WTC11 (cell line): ENCODE results near the gene GRIA4. TPM values are rescaled to one million over a fixed set of nuclear protein-coding genes. Genes with fewer than 3 reads are reported as not detected.

Experiments
- ATAC-seq: fragments of 200-7000 bp; cut with Tn5 transposase; 2 replicates; pipeline ENCODE4 v1.10.0; 2021; ENCODE audit warnings: mild to moderate bottlenecking, moderate library complexity
- CTCF ChIA-PET: fragments of 300-600 bp; sonication (Branson Sonifier 250); formaldehyde crosslinking; loops from one replicate; lab custom pipeline; 2021; ENCODE audit warnings: antibody characterized with exemption; lab: Charles Lee
- POLR2A ChIA-PET: fragments of 350-600 bp; sonication (Branson Sonifier 250); formaldehyde crosslinking; loops from one replicate; lab custom pipeline; 2021; ENCODE audit warnings: antibody characterized with exemption; lab: Charles Lee
- DNase-seq: peaks from one replicate; pipeline ENCODE4 v3.0.0; 2021; ENCODE audit warnings: low spot score
- H3K27ac Mint-ChIP-seq: 2 replicates; pipeline ENCODE4 v1.8.0; 2021; ENCODE audit warnings: mixed read lengths
- H3K27me3 Mint-ChIP-seq: 2 replicates; pipeline ENCODE4 v1.8.0; 2021; ENCODE audit warnings: low read depth, mild to moderate bottlenecking, moderate library complexity, mixed read lengths
- H3K36me3 Mint-ChIP-seq: 2 replicates; pipeline ENCODE4 v1.8.0; 2021; ENCODE audit warnings: mixed read lengths
- H3K4me1 Mint-ChIP-seq: 2 replicates; pipeline ENCODE4 v1.8.0; 2022; ENCODE audit warnings: mixed read lengths
- H3K4me3 Mint-ChIP-seq: 2 replicates; pipeline ENCODE4 v1.8.0; 2021; ENCODE audit warnings: mild to moderate bottlenecking, moderate library complexity, mixed read lengths
- H3K9me3 Mint-ChIP-seq: 2 replicates; pipeline ENCODE4 v1.8.0; 2021; ENCODE audit warnings: mixed read lengths
- ARID4B ChIP-seq: sonication (generic); formaldehyde crosslinking; IDR thresholded peaks from 2 replicates; pipeline ENCODE4 v1.8.0; 2023; ENCODE audit warnings: missing genetic modification reagents, mild to moderate bottlenecking, borderline replicate concordance
- ATF3 ChIP-seq: sonication (generic); formaldehyde crosslinking; conservative IDR thresholded peaks from 2 replicates; pipeline ENCODE4 v1.8.1; 2022; ENCODE audit warnings: mild to moderate bottlenecking, missing genetic modification reagents
- CTCF ChIP-seq: fragments of 200-600 bp; IDR thresholded peaks from 2 replicates; pipeline ENCODE4 v1.8.0; 2022; ENCODE audit warnings: antibody characterized with exemption
- E2F4 ChIP-seq: sonication (generic); formaldehyde crosslinking; IDR thresholded peaks from 2 replicates; pipeline ENCODE4 v1.8.1; 2022; ENCODE audit warnings: low read depth, mild to moderate bottlenecking, moderate library complexity, missing genetic modification reagents, borderline replicate concordance
- ESRRA ChIP-seq: sonication (generic); formaldehyde crosslinking; IDR thresholded peaks from 2 replicates; pipeline ENCODE4 v1.8.1; 2022; ENCODE audit warnings: mild to moderate bottlenecking, missing genetic modification reagents, borderline replicate concordance
- FOXJ3 ChIP-seq: sonication (generic); formaldehyde crosslinking; IDR thresholded peaks from 2 replicates; pipeline ENCODE4 v1.9.0; 2021; ENCODE audit warnings: missing genetic modification reagents, mild to moderate bottlenecking, borderline replicate concordance
- GABPB1 ChIP-seq: sonication (generic); formaldehyde crosslinking; IDR thresholded peaks from 2 replicates; pipeline ENCODE4 v1.8.1; 2023; ENCODE audit warnings: mild to moderate bottlenecking, missing genetic modification reagents
- GRHL2 ChIP-seq: fragments of 250-450 bp; sonication (Bioruptor Pico); IDR thresholded peaks from 2 replicates; pipeline ENCODE4 v1.8.0; 2022; ENCODE audit warnings: mild to moderate bottlenecking, moderate library complexity; ENCODE audit not compliant: insufficient replicate concordance, severe bottlenecking
- IRF2 ChIP-seq: sonication (generic); formaldehyde crosslinking; IDR thresholded peaks from 2 replicates; pipeline ENCODE4 v1.8.0; 2022; ENCODE audit warnings: low read depth, missing genetic modification reagents, borderline replicate concordance
- NR1H2 ChIP-seq: sonication (generic); formaldehyde crosslinking; IDR thresholded peaks from 2 replicates; pipeline ENCODE4 v1.9.0; 2021; ENCODE audit warnings: mild to moderate bottlenecking, moderate library complexity, missing genetic modification reagents
- OVOL2 ChIP-seq: fragments of 250-450 bp; sonication (Bioruptor Pico); IDR thresholded peaks from 2 replicates; pipeline ENCODE4 v1.9.0; 2021; ENCODE audit warnings: mild to moderate bottlenecking, borderline replicate concordance
- RELA ChIP-seq: sonication (generic); formaldehyde crosslinking; IDR thresholded peaks from 2 replicates; pipeline ENCODE4 v1.8.1; 2022; ENCODE audit warnings: missing genetic modification reagents, mild to moderate bottlenecking, borderline replicate concordance
- RORB ChIP-seq: fragments of 250-450 bp; sonication (Bioruptor Pico); IDR thresholded peaks from 2 replicates; pipeline ENCODE4 v1.9.0; 2021; ENCODE audit warnings: mild to moderate bottlenecking
- SP1 ChIP-seq: sonication (generic); formaldehyde crosslinking; conservative IDR thresholded peaks from 2 replicates; pipeline ENCODE4 v1.8.1; 2022; ENCODE audit warnings: missing genetic modification reagents
- TCF7 ChIP-seq: sonication (generic); formaldehyde crosslinking; IDR thresholded peaks from 2 replicates; pipeline ENCODE4 v1.8.0; 2022; ENCODE audit warnings: mild to moderate bottlenecking, low read depth, missing genetic modification reagents, moderate library complexity
- TEAD4 ChIP-seq: sonication (generic); formaldehyde crosslinking; IDR thresholded peaks from 2 replicates; pipeline ENCODE4 v1.8.0; 2022; ENCODE audit warnings: mild to moderate bottlenecking, missing genetic modification reagents
- TP53 ChIP-seq: sonication (generic); formaldehyde crosslinking; IDR thresholded peaks from 2 replicates; pipeline ENCODE4 v1.8.1; 2023; ENCODE audit warnings: mild to moderate bottlenecking, missing genetic modification reagents
- USF2 ChIP-seq: sonication (generic); formaldehyde crosslinking; IDR thresholded peaks from 2 replicates; pipeline ENCODE4 v1.8.1; 2023; ENCODE audit warnings: mild to moderate bottlenecking, missing genetic modification reagents, moderate library complexity
- ZNF121 ChIP-seq: sonication (generic); formaldehyde crosslinking; IDR thresholded peaks from 2 replicates; pipeline ENCODE4 v1.8.0; 2023; ENCODE audit warnings: missing genetic modification reagents
- ZNF281 ChIP-seq: sonication (generic); formaldehyde crosslinking; IDR thresholded peaks from 2 replicates; pipeline ENCODE4 v1.8.0; 2023; ENCODE audit warnings: mild to moderate bottlenecking, missing genetic modification reagents
- ZNF317 ChIP-seq: sonication (generic); formaldehyde crosslinking; IDR thresholded peaks from 2 replicates; pipeline ENCODE4 v1.8.1; 2023; ENCODE audit warnings: low read depth, mild to moderate bottlenecking, moderate library complexity, missing genetic modification reagents, borderline replicate concordance
- ZNF671 ChIP-seq: fragments of 250-450 bp; sonication (Bioruptor Pico); IDR thresholded peaks from 2 replicates; pipeline ENCODE4 v1.8.0; 2021; ENCODE audit warnings: mild to moderate bottlenecking
- ZSCAN18 ChIP-seq: fragments of 250-450 bp; sonication (Bioruptor Pico); IDR thresholded peaks from 2 replicates; pipeline ENCODE4 v2.1.2; 2022; ENCODE audit warnings: mild to moderate bottlenecking, moderate library complexity
- total RNA-seq: library from RNA; stranded (reverse); gene quantifications from 3 replicates; pipeline ENCODE4 v1.2.3, GENCODE V29; 2021

The GRIA4 gene
- total RNA-seq, 1 experiment from 2014 or later, result 11.4 TPM

GRCh38 chr11:105802390-105802789 lies 192.5 kb downstream of the GRIA4 start (continued):
- no peak for TF ChIP-seq E2F4 (CRISPR knock-in tag)
- no peak for TF ChIP-seq ZNF317 (CRISPR knock-in tag)
- no peak for TF ChIP-seq OVOL2
- no peak for TF ChIP-seq GABPB1
- TF ChIP-seq FOXJ3 (CRISPR knock-in tag), result no peak
- no peak for TF ChIP-seq NR1H2 (CRISPR knock-in tag)
- TF ChIP-seq IRF2 (CRISPR knock-in tag), result no peak
- TF ChIP-seq ESRRA, result no peak

- Mint-ChIP-seq H3K4me3 (no peak overlapping the region), H3K27me3 (no peaks in the 10 kb centered on the region), H3K36me3 (no peaks in the 10 kb centered on the region), H3K9me3 (no peaks in the 10 kb centered on the region), H3K27ac (no peak overlapping the region; the same call in 1 of the 2 replicates), H3K4me1 (peaks cover 5% of the 10 kb centered on the region)
- CTCF ChIA-PET, result no interaction called here
- no peak for DNase-seq
- POLR2A ChIA-PET, result no interaction called here
- ATAC-seq, result peak; percentile 81
- TF ChIP-seq TEAD4 (CRISPR knock-in tag) (no peak), RELA (CRISPR knock-in tag) (no peak), ZNF671 (no peak), RORB (no peak), ATF3 (CRISPR knock-in tag) (no peak), GRHL2 (CRISPR knock-in tag) (no peak), TP53 (CRISPR knock-in tag) (no peak), ESRRA (no peak), CTCF (no peak), USF2 (CRISPR knock-in tag) (no peak), TCF7 (CRISPR knock-in tag) (no peak), ZSCAN18 (CRISPR knock-in tag) (no peak), ZNF281 (CRISPR knock-in tag) (no peak), SP1 (CRISPR knock-in tag) (no peak), ZNF121 (CRISPR knock-in tag) (no peak), ARID4B (no peak), OVOL2 (no peak)
These were observed 201.4 kb downstream of the GRIA4 start for GRCh38 chr11:105811242-105811641.
